WERI-Rb-1 (cell line): ENCODE results near the gene GNAZ.

Experiments
- DNase-seq: peaks from one replicate; pipeline ENCODE4 v3.0.0-alpha.2; 2020
- H3K27ac ChIP-seq: fragments of 250-450 bp; sonication (Bioruptor Pico); 2 replicates; pipeline ENCODE4 v1.5.1; 2020; ENCODE audit warnings: mild to moderate bottlenecking, moderate library complexity
- H3K27me3 ChIP-seq: fragments of 250-450 bp; sonication (Bioruptor Pico); 2 replicates; pipeline ENCODE4 v1.5.1; 2021; ENCODE audit warnings: mild to moderate bottlenecking, low read depth, moderate library complexity; ENCODE audit not compliant: insufficient read depth, severe bottlenecking
- H3K36me3 ChIP-seq: fragments of 250-450 bp; sonication (Bioruptor Pico); 2 replicates; pipeline ENCODE4 v1.5.1; 2020; ENCODE audit warnings: mild to moderate bottlenecking, moderate library complexity
- H3K4me3 ChIP-seq: 2 replicates; pipeline ENCODE4 v1.5.1; 2011; ENCODE audit warnings: low read depth, mild to moderate bottlenecking, control low read depth, low read length
- H3K9me3 ChIP-seq: fragments of 250-450 bp; sonication (Bioruptor Pico); 2 replicates; pipeline ENCODE4 v1.5.1; 2021; ENCODE audit warnings: mild to moderate bottlenecking, moderate library complexity; ENCODE audit not compliant: severe bottlenecking
- CTCF ChIP-seq: IDR thresholded peaks from 2 replicates; pipeline ENCODE4 v1.5.1; 2011; ENCODE audit warnings: low read depth, mild to moderate bottlenecking, control low read depth, inconsistent platforms, low read length

Gene GNAZ

GRCh38 chr22:23100124-23100801, 29.9 kb downstream of the GNAZ start:
- Histone ChIP-seq H3K27ac (peak overlapping the region; percentile 27), H3K4me3 (no peak overlapping the region), H3K27me3 (no peaks in the 10 kb centered on the region), H3K9me3 (no peaks in the 10 kb centered on the region), H3K36me3 (peaks cover 66% of the 10 kb centered on the region)
- no peak for TF ChIP-seq CTCF
- DNase-seq, result no peak

GRCh38 chr22:23101524-23101923, 31.2 kb downstream of the GNAZ start:
- no peak overlapping the region for H3K4me3 ChIP-seq
- H3K27ac ChIP-seq, result peak overlapping the region; percentile 92
- H3K9me3 ChIP-seq, result no peaks in the 10 kb centered on the region
- no peaks in the 10 kb centered on the region for H3K27me3 ChIP-seq
- no peak for DNase-seq
- no peak for TF ChIP-seq CTCF
- peaks cover 65% of the 10 kb centered on the region for H3K36me3 ChIP-seq

- H3K4me3 ChIP-seq, result no peak overlapping the region
- H3K36me3 ChIP-seq, result peaks cover 61% of the 10 kb centered on the region
- peak overlapping the region; percentile 92 for H3K27ac ChIP-seq
- DNase-seq, result no peak
- no peaks in the 10 kb centered on the region for H3K27me3 ChIP-seq
- TF ChIP-seq CTCF, result no peak
- H3K9me3 ChIP-seq, result no peaks in the 10 kb centered on the region
These were observed 31.8 kb downstream of the GNAZ start for GRCh38 chr22:23102002-23102655.

- H3K9me3 ChIP-seq, result no peaks in the 10 kb centered on the region
- TF ChIP-seq CTCF, result no peak
- peaks cover 58% of the 10 kb centered on the region for H3K36me3 ChIP-seq
- H3K27me3 ChIP-seq, result no peaks in the 10 kb centered on the region
- no peak overlapping the region for H3K4me3 ChIP-seq
- peak overlapping the region; percentile 92 for H3K27ac ChIP-seq
- no peak for DNase-seq
These were observed 32.5 kb downstream of the GNAZ start for GRCh38 chr22:23102776-23103175.

- Histone ChIP-seq H3K4me3 (no peak overlapping the region), H3K27me3 (no peaks in the 10 kb centered on the region), H3K36me3 (peaks cover 54% of the 10 kb centered on the region), H3K27ac (peak overlapping the region; percentile 92), H3K9me3 (no peaks in the 10 kb centered on the region)
- peak; percentile 17; the same call in 1 of the 2 replicates for TF ChIP-seq CTCF
- DNase-seq, result no peak
These were observed 33.1 kb downstream of the GNAZ start for GRCh38 chr22:23103199-23103954.
